Measurements from ENCODE around the gene HS2ST1.

- no peak for TF ChIP-seq POLR2AphosphoS5 (IDR thresholded peaks at IDR 0.05)
- no peak for TF ChIP-seq POLR2A (IDR thresholded peaks at IDR 0.05)
Measured at GRCh38 chr1:86939406-86939805, 25.0 kb downstream of the HS2ST1 start.
